Stimulated activated CD4-positive, alpha-beta T cell treated with anti-CD3 and anti-CD28 coated beads, TNF-alpha, amount 100 ng/mL, for 4 hours (primary cell): ENCODE measurements around the gene KTI12.

Source experiments
- DNase-seq, 3 experiments: peaks; one replicate each; pipeline ENCODE4 v3.0.0-alpha.2; 2020; ENCODE audit warnings: low read depth in 3 of 3

Gene KTI12

DNA sequence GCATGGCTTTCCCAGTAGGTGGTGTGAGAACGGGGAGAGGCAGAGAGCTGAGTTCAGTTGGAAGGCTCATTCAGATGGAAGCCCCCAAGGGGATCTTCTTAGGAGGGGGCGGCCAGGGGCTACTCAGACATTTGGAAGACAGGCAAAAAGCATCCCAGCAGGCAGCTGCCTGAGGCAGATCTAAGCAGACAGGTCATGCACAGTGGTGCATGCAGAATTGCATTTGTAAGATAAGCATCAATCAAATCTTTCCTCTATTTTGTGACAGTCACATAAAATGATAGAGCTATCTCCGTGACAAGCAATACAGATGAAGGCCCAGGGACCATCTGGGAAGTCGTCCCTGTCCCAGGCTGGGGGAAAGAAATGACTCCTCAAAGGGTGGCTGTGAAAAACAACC, 46.9 kb downstream of the KTI12 start:
- no peak for DNase-seq

GRCh38 chr1:51982161-51982560, 51.4 kb downstream of the KTI12 start:
- no peak for DNase-seq
